Kidney epithelial cell (primary cell): ENCODE measurements around the gene GCNA. TPM values are rescaled to one million over a fixed set of nuclear protein-coding genes. Genes with fewer than 3 reads are reported as not detected.

Source experiments
- DNase-seq: peaks from one replicate; pipeline ENCODE4 v3.0.0-alpha.2; 2010; ENCODE audit warnings: low read depth
- H3K27me3 ChIP-seq: 2 replicates; pipeline ENCODE4 v1.6.0; 2011; ENCODE audit warnings: low read length; ENCODE audit not compliant: control insufficient read depth, insufficient read depth
- H3K36me3 ChIP-seq: 2 replicates; pipeline ENCODE4 v1.5.1; 2011; ENCODE audit warnings: low read length; ENCODE audit not compliant: control insufficient read depth, insufficient read depth
- H3K4me3 ChIP-seq: 2 replicates; pipeline ENCODE4 v1.5.1; 2011; ENCODE audit warnings: low read depth, mild to moderate bottlenecking, control low read depth, low read length
- CTCF ChIP-seq: IDR thresholded peaks from 2 replicates; pipeline ENCODE4 v1.5.1; 2011; ENCODE audit warnings: mild to moderate bottlenecking, moderate library complexity, low read length, control low read depth, inconsistent platforms; ENCODE audit not compliant: insufficient read depth, poor library complexity, severe bottlenecking
- total RNA-seq: library from RNA; depleted of rRNA; stranded (reverse); fragments of >200 nt; gene quantifications from 2 replicates; pipeline ENCODE4 v1.2.3, GENCODE V29; 2015

The GCNA gene
- total RNA-seq, 1 donor from 2014 or later: 4.1 TPM

DNA sequence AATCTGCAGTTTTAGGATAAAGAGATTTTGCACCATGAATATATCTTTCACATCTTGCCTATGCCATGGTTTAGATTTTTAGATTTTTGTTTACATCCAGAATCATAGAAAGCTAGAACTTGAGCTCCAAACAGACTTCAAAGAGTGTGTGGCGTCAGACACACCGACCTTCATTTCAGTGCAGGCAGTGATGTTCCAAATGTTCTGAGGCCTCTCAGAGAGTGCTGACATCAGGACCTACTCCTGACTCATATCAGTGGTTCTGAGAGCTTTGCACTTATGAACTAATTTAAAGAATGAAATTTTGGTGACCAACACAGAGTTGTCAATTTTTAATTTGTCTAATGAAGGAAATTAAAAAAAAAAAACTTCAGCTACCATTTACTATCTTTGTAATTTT, 21.7 kb downstream of the GCNA start:
- no peak for TF ChIP-seq CTCF

DNA sequence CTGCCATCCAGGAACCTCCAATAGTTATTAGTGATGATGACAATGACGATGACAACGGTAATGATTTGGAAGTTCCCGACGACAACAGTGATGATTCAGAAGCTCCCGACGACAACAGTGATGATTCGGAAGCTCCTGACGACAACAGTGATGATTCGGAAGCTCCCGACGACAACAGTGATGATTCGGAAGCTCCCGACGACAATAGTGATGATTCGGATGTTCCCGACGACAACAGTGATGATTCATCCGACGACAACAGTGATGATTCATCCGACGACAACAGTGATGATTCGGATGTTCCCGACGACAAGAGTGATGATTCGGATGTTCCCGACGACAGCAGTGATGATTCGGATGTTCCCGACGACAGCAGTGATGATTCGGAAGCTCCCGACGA, 25.4 kb downstream of the GCNA start:
- TF ChIP-seq CTCF: no peak
- DNase-seq: no peak
- Histone ChIP-seq H3K4me3 (no peak overlapping the region), H3K36me3 (no peaks in the 10 kb centered on the region), H3K27me3 (no peaks in the 10 kb centered on the region)

More for the DNA sequence above, 21.7 kb downstream of the GCNA start:
- Histone ChIP-seq H3K27me3 (no peaks in the 10 kb centered on the region), H3K4me3 (no peak overlapping the region), H3K36me3 (no peaks in the 10 kb centered on the region)
- no peak for DNase-seq

GRCh38 chrX:71604141-71604540, 25.9 kb downstream of the GCNA start:
- Histone ChIP-seq H3K4me3 (no peak overlapping the region), H3K27me3 (no peaks in the 10 kb centered on the region), H3K36me3 (no peaks in the 10 kb centered on the region)
- DNase-seq: no peak
- no peak for TF ChIP-seq CTCF

- Histone ChIP-seq H3K36me3 (no peaks in the 10 kb centered on the region), H3K27me3 (no peaks in the 10 kb centered on the region), H3K4me3 (no peak overlapping the region)
- DNase-seq: no peak
- no peak for TF ChIP-seq CTCF
Observed at GRCh38 chrX:71604796-71605568, 26.7 kb downstream of the GCNA start.

DNA sequence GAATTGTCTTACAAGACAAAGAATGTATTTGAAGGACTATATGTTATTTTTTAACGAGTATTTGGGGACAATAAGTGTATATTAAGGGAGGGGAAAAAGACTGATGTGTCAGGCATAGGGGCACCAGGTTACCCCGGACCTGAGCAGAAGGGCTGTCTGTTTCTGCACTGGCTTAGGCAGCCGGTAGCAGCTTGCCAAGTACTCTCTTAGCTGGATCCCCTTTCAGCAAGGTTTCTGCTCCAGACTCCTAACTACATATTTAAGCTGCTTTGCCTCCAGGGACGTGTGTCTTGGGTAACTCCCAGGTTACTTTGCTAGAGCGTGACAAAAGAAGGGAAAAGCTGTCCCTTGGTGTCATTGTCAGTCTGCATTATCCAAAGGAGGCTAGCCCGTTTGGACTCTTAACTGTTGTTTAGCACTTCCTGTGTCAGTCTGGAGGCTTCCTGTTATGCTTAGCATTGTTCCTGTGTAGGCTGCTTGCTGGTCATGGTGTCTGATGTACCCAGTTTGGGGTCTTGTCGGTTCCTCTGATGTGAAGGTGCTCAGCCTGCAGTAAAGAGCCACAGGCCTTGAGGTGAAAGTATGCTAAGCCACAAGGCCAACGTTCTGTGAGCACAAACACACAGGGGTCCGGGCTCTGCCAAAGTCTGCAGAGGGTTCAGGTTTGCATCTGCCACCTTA, 28.4 kb downstream of the GCNA start:
- no peak for DNase-seq
- peaks cover 1% of the 10 kb centered on the region for H3K36me3 ChIP-seq
- no peak for TF ChIP-seq CTCF
- H3K4me3 ChIP-seq: no peak overlapping the region
- no peaks in the 10 kb centered on the region for H3K27me3 ChIP-seq

DNA sequence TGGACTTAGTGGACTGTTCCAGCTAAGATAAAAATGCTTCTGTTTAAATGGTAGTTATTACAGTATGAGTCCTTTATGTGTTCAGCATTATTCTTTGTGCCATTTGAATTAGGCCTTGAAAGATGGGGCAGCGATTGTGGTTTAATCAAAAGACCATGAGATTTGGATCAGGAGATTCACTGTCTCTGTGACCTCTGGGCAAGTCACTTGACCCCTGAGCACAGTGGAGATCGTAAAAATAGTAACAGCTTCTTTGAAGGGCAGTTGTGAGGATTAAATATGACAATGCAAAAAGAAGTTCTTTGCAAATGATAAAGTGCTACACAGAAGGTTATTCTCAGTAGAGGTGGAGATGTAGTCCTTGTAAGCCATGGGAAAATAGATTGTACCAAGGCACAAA, 29.3 kb downstream of the GCNA start:
- DNase-seq: no peak
- Histone ChIP-seq H3K36me3 (peaks cover 1% of the 10 kb centered on the region), H3K27me3 (no peaks in the 10 kb centered on the region), H3K4me3 (no peak overlapping the region)
- no peak for TF ChIP-seq CTCF
